Superior temporal gyrus (tissue), 1 donor: ENCODE measurements around the gene PDLIM1.

Experiments used
- DNase-seq: peaks from one replicate; pipeline ENCODE4 v3.0.0-alpha.2; 2016; ENCODE audit errors: extremely low spot score

Gene PDLIM1

GRCh38 chr10:95314192-95314918 lies 23.6 kb upstream of the PDLIM1 start:
- no peak for DNase-seq

- DNase-seq: no peak
Observed at GRCh38 chr10:95312986-95313495, 22.2 kb upstream of the PDLIM1 start.

DNA sequence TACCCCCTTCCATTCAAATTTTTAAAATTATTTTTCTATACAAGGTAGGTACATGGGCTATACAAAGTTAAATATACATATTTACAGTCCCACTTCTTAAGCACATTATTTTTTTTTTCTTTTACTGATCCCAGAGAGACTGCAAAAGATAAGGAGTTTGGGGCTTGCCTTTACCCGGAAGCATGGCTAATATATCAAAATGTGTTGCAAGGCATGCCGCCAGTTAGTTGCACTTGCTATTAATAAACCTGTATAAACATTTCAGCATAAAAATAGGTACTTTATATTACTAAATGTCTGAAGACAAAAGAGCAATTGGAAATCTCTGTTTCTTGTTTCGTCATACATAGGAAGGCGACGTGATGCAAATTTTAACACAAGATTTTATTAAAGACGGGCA lies 21.5 kb upstream of the PDLIM1 start:
- no peak for DNase-seq

- DNase-seq: no peak
Observed at GRCh38 chr10:95309958-95310357, 19.2 kb upstream of the PDLIM1 start.

DNA sequence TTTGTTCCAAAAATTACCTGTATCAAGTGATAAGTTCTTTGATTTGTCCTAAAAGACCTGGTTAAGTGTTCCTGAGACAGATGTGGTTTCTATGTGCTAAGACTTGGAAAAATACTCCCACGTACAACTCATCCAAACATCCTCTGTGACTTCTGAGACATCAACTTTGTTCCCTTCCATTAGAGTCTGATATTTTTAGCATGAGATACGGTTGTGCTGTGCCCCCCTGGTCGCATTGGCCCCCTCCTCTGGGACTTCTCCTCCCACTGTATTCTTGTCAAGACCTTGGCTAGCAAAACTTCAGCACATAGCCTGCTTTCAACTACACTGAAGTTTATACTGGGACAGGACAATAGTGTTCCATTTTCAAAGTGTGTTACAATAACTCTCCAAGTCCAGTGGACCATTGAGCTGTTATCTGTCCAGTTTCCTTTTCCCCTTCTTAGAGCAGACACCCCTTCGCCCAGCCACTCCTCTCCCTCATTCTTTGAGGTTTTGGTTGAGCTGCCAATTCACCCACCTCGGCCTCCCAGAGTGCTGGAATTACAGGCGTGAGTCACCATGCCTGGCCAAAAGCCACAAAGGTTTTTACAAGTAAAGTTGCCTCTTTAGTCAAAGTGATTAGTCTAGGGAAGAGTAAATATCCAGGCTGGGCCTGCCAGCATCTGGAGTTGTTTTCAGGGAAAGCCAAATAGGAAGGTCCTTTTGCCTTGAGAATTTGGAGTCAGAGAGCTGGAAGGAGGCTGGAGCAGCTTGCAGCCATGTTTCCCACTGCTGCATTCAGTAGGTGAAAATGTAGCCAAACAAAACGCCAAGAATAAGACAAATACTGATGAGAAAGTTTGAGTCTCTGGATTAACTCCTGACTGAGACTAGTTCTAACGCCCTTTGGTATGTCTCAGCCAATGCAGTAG lies 17.8 kb upstream of the PDLIM1 start:
- DNase-seq: peak; percentile 41

DNA sequence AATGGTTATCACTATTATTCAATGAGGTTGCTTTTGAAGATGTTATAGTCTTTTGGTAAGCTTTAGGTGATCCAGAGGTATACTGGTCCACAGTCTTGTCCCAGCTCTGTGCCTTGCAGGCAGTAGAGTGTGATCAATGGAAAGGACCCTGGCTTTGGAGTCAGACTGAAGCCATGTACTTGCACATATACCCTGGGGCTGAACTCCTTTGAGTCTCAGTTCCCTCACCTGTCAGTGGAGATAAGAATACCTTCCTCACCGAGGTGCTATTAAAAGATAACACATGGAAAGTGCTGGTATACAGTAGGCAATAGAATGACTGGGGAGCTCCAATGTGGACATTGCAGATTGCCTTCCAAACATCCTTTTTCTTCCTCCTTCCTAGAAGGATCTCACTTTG lies 16.0 kb upstream of the PDLIM1 start:
- no peak for DNase-seq

- DNase-seq: no peak
Observed at GRCh38 chr10:95306318-95306650, 15.5 kb upstream of the PDLIM1 start.

GRCh38 chr10:95305606-95306317 lies 15.0 kb upstream of the PDLIM1 start:
- no peak for DNase-seq

GRCh38 chr10:95304976-95305375 lies 14.2 kb upstream of the PDLIM1 start:
- DNase-seq: no peak

GRCh38 chr10:95304463-95304862 lies 13.7 kb upstream of the PDLIM1 start:
- no peak for DNase-seq

GRCh38 chr10:95303950-95304349 lies 13.1 kb upstream of the PDLIM1 start:
- no peak for DNase-seq

DNA sequence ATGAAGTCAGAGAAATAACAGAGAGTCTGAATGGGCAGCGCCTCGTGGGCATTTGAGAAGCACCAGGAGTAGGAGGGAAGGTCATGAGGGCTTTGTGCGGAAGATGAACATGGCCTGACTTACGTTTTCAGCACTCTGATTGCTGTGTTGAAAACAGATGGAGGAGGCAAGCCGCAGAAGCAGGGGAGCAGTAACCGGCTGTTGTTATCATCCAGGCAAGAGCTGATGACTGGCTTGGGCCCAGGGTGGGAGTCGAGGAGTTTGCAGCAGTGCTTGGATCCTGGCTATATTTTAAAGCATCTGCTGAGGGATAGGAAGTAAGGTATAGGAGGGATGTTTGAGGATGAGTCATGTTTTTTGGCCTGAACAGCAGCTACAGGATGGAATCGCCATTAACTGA lies 12.7 kb upstream of the PDLIM1 start:
- peak; percentile 37 for DNase-seq

- DNase-seq: no peak
Observed at GRCh38 chr10:95300022-95300539, 9.3 kb upstream of the PDLIM1 start.

- DNase-seq: no peak
Observed at GRCh38 chr10:95297402-95297801, 6.6 kb upstream of the PDLIM1 start.

- no peak for DNase-seq
Observed at GRCh38 chr10:95296764-95297163, 6.0 kb upstream of the PDLIM1 start.

GRCh38 chr10:95295031-95295755 lies 4.4 kb upstream of the PDLIM1 start:
- no peak for DNase-seq

DNA sequence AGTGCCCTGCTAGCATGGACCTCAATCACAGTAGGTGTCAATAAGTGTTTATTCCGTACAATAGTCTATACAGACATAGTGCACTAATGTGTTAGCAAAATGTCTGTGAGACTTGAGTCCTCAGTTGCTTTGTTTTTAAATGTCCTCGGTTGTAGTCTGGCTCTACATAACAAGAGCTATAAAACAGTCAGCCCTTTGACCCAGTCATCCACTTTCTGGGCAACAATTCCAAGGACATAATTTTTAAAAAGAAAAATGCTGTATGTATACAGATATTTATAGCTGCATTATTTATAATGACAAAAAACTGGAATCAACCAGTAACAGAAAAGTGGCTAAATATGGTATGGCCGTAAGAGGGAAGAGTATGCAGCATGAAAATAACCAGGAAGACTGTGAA lies 2.8 kb upstream of the PDLIM1 start:
- no peak for DNase-seq

- no peak for DNase-seq
Observed at GRCh38 chr10:95291365-95292039, 699 bp upstream of the PDLIM1 start.

DNA sequence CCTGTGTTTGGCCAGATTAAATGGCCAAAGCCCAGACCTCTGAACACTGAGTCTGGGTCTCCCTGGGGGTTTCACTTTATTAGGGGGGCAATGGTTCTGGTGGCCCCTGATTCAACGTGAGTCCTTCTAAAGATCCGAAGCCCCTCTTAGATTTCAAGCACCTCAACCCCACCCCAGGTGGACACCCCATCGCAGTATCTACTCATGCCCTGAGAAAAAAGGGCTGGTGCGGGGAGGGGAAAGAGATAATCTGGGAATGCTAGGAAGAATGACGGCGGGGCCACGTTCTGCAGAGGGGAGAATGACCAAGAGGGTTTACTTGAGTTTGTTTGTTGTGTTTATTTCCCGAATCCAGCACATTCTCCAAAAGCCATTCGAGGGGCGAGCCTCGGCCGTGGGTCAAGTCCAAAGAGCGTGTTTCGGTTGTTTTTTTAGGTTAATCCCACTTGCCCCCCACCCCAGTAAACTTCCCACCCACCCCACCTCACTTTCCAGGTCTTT lies 832 bp downstream of the PDLIM1 start:
- no peak for DNase-seq
